GDM1 (cell line): Measurements from ENCODE around the gene GTF3C6.
A peak's percentile ranks its signal among the peaks of the same experiment; 100 is the strongest.
"Not testable (repeated sequence)": the region's sequence is repeated elsewhere in the genome, so short reads cannot be mapped to it uniquely, and the experiment has no call there.

ENCODE experiments used
- DNase-seq: peaks from one replicate; lab custom pipeline; 2025; lab: John Stamatoyannopoulos, UW

GTF3C6 gene

DNA sequence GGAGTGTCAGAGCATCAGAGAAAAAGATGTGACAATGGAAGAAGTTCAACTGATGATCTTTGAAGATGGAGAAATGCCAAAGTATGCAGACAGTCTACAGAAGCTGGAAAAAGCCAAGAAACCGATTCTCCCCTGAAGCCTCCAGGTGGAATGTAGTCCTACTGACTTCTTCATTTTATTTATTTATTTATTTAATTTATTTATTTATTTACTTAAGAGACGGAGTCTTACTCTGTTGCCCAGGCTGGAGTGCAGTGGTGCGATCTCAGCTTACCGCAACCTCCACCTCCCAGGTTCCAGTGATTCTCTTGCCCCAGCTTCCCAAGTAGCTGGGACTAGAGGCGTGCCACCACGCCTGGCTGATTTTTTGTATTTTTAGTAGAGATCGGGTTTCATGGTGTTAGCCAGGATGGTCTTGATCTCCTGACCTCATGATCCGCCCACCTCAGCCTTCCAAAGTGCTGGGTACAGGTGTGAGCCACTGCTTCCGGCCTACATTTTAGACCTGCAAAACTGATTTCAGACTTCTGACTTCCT is 21.1 kb downstream of the GTF3C6 start:
- DNase-seq: no peak

DNA sequence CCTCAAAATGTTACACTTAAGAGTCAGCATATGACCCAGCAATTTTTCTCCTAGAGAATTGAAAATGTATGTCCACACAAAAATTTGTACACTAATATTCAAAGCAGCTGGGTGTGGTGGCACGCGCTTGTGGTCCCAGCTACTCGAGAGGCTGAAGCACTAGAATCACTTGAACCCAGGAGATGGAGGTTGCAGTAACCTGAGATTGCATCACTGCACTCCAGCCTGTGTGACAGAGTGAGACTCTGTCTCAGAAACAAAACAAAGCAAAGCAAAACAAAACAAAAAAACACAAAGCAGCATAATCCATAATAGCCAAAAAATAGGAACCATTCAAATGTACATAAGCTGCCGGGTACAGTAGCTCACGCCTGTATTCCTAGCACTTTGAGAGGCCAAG is 21.7 kb downstream of the GTF3C6 start:
- no peak for DNase-seq

DNA sequence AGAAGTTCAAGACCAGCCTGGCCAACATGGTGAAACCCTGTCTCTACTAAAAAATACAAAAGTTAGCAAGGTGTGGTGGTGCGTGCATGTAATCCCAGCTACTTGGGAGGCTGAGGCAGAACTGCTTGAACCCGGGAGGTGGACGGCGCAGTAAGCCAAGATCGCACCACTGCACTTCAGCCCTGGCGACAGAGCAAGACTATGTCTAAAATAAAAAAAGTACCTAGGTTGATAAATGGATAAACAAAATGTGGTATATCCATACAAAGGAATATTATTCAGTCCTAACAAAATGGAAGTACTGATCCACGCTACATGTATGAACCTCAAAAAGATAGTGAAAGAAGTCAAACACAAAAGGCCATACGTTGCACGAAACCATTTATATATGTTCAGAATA is 22.1 kb downstream of the GTF3C6 start:
- no peak for DNase-seq

DNA sequence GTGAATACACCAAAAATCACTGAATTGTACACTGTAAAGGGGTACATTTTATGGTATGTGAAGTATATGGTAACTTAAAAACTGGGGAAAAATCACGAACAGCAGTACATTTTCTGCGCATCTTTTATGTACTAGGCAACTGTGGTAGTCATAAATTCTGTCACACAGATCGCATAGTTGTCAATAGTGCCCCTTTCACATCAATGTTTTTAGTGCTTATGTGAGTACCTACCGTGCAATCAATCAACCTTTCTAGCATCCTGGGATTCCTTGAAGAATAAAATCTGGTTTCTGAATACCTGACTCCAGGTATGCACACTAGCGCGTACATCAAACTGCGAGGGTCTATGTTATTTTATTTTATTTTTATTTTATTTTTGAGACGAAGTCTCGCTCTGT is 22.7 kb downstream of the GTF3C6 start:
- DNase-seq: no peak

DNA sequence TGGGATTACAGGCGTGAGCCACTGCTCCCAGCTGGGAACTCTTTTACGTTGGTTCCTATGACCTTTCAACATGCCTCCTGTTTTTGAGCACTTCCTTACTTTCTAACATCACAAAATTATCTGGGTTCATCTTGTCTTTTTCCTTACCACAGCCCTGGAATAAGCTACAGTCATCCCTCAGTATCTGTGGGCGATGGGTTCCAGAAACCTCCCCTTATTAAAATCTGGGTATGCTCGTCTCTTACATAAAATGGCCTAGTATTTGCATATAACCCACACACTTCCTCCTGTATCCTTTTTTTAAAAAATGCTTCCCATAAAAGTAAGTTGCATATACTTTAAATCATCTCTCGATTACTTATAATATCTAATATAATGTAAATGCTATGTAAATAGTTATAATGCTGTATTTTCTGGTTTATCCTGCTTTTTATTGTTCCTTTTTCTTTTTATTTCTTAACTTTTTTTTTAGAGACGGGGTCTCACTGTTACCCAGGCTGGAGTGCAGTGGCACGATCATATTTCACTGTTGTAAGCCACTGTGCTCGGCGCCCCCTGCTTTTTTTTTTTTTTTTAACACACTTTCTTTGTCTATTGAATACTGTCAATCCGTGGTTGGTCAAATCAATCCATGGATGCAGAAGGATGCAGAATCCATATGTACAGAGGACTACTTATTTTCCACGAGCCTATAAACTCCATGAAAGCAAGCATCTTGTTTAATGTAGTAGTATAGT is 32.5 kb downstream of the GTF3C6 start:
- no peak for DNase-seq

DNA sequence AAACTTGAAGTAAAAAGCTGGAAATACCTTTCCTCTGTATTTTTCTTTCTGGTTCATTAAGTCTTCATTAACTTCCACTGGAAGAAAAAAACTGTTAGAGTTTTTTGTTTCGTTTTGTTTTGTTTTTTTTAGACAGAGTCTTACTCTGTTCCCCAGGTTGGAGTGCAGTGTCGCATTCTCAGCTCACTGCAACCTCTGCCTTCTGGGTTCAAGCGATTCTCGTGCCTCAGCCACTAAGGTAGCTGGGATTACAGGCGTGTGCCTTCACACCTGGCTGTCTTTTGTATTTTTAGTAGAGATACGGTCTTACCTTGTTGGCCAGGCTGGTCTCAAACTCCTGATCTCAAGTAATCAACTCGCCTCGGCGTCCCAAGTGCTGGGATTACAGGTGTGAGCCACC is 38.2 kb downstream of the GTF3C6 start:
- no peak for DNase-seq

DNA sequence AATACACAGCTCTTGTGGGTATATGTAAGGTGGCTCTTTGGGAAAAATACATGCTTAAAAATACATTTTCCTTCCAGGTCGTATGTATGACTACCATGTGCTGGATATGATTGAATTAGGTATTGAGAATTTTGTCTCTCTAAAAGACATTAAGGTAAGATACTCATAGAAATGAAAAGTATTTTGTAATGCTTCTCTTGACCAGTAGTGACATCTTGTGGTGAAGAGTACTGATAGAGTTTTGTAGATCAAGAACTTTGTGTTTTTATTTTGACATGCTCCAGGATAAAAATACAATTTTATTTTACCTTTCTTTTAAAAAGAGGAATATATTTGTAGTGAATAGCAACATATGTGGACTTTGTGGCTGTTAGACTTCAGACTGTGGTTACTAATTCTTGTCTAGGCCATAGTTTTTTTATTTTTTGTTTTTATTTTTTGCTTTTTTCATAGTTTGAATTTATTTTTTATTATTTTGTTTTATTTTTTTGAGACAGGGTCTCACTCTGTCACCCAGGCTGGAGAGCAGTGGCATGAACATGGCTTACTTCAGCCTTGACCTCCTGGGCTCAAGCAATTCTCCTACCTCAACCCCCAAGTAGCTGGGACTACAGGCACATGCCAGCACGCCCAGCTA is 41.2 kb downstream of the GTF3C6 start:
- DNase-seq: no peak

DNA sequence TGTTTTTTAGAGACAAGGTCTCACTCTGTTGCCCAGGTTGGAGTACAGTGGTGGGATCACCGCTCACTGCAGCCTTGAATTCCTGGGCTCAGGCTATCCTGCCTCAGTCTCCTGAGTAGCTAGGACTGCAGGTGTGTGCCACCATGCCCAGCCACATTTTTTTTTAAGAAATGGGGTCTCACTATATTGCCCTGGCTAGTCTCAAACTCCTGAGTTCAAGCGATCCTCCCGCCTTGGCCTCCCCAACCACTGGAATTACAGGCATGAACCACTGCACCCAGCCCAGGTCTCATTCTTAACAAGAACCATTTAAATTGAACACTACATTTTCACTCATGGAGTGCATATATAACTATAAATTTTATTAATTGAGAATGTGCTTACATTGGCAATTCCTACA is 43.8 kb downstream of the GTF3C6 start:
- no peak for DNase-seq

DNA sequence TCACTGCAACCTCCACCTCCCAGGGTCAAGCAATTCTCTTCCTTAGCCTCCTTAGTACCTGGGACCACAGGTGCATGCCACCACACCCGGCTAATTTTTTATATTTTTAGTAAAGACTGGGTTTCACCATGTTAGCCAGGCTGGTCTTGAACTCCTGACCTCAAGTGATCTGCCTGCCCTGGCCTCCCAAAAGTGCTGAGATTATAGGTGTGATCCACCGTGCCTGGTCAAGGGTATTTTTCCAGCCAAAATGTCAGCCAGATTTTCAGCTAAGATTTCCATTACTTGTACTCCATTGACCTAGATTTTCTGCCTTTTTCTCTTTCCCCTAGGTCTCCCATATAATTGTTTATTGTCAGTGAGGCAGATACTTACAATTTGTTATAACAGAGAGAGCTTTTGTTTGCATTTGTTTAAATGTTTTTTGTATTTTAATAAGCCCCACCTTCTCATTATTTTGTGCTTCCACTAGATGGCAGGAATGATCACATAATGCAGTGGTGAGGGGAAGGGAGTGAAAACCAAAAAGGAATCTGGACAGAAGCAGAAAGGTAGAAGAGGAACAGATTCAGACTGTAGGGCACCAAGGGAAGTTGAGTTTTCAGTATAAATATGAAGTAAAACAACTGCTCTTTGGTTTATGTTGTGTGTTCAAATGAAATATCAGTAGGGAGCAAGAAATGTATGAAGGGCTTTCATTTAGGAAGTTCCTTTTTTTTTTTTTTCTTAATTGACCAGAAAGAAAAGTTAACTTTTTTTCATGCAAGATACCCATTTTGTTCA is 53.0 kb downstream of the GTF3C6 start:
- DNase-seq: peak; percentile 51

DNA sequence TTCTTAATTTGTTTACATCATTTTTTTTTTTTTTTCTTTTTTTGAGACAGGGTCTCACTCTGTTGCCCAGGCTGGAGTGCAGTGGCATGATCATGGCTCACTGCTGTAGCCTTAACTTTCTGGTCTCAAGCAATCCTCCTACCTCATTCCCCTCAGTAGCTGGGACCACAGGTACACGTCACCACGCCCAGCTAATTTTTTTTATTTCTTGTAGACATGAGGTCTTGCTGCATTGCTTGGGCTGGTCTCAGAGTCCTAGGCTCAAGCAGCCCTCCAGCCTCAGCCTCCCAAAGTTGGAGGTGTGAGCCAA is 53.6 kb downstream of the GTF3C6 start:
- no peak for DNase-seq

DNA sequence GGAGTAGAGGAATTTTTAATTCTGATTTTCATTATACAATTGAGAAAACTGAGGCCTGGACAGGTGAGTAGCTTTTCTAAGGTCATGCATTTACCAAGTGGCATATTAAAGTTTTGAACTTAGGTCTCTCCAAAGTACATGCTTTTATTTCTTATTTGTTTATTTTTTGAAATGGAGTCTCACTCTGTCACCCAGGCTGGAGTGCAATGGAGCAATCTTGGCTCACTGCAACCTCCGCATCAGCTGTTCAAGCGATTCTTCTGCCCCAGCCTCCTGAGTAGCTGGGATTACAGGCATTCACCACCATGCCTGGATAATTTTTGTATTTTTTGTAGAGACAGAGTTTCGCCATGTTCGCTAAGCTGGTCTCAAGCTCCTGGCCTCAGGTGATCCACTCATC is 54.0 kb downstream of the GTF3C6 start:
- not testable (repeated sequence) for DNase-seq

DNA sequence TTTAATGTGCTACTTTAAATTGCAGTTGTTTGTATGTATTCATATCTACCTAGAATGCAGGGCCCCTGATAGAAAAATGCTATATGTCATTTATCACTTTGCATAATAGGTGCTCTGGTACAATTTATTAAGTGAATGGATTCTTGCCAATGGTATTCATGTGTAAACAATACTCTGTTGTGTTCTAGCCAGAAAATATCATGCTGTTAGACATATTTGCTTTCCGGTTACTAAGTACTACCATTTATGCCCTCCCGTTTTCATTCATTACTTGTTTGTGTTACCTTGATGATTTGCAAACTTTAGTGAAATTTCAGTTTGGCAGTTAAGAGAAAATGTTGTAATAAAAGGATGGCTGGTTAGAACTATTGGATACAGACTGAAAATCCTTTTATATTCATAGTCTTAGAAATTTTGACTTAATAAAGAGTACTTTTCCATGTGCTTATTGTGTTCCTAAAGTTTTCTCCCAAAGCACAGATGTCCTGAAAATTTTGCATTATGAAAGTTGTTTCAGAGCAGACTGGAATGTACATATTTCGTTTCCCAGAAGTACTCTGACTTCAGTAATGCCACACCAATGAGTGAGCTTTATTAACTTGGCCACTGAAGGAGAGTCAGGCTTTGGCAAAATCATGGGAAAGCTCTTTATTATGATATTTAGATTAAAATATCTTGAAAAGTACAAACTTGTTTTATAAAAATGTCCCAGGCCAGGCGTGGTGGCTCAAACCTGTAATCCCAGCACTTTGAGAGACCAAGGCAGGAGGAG is 54.8 kb downstream of the GTF3C6 start:
- DNase-seq: no peak

DNA sequence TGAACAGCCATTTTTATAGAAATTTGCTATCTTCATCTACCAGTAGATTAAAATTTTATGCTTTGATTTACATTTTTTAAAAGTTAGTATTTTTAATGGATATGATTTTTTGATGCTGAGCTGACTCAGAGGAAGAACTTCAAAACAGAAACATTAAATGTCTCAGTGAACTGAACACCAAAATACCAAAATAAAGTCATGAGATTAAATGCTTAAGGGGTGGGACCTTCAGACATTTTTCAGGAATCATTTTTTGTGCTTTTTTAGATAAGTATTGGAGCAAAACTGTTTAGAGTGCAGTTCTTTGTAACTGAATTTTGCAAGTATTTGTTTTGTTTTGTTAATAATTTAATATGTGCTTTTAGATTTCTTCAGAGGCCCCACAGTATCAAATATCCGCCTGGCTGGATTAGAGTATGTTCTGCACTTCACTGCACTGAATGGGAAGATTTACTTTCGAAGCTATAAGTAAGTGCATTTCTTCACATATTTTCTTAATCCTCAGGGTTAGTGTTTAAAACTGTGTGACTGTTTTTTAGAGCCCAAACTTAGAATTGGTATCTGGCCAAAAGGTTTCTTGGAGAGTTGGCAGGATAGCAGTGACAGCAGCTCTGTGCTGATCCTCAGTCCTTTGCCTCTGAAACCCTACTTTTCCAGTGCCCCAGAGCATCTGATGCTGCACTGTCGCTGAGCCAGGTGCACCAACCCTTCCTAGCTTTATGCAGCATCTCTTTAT is 57.1 kb downstream of the GTF3C6 start:
- DNase-seq: no peak

DNA sequence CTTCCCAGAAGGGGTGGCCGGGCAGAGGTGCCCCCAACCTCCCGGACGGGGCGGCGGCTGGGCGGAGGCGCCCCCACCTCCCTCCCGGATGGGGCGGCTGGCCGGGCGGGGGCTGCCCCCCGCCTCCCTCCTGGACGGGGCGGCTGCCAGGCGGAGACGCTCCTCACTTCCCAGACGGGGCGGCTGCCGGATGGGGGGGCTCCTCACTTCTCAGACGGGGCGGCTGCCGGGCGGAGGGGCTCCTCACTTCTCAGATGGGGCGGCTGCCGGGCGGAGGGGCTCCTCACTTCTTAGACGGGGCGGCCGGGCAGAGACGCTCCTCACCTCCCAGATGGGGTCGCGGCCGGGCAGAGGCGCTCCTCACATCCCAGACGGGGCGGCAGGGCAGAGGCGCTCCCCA is 58.7 kb downstream of the GTF3C6 start:
- not testable (repeated sequence) for DNase-seq
